Measurements from ENCODE around the gene SRSF12.

Gene SRSF12

GRCh38 chr6:89117211-89118108 is at the start of gene SRSF12:
Gene SRSF12 (minus strand): TSS chr6:89118071. CDS start chr6:89117887, 184 bp downstream.
- peak in 1 of 2 experiments; percentile 3 for DNase-seq

- no peak for DNase-seq
Measured at GRCh38 chr6:89162047-89162371, 44.1 kb upstream of the SRSF12 start.

- no peak for DNase-seq
Measured at GRCh38 chr6:89161326-89162046, 43.6 kb upstream of the SRSF12 start.

- no peak for DNase-seq
Measured at GRCh38 chr6:89160331-89161092, 42.6 kb upstream of the SRSF12 start.

- no peak for DNase-seq
Measured at GRCh38 chr6:89154131-89154530, 36.3 kb upstream of the SRSF12 start.

GRCh38 chr6:89148016-89148750 is 30.3 kb upstream of the SRSF12 start:
- no peak for DNase-seq

GRCh38 chr6:89146718-89147700 is 29.1 kb upstream of the SRSF12 start:
- no peak for DNase-seq

- DNase-seq, result peak in 1 of 2 experiments; percentile 2
Measured at GRCh38 chr6:89145956-89146717, 28.3 kb upstream of the SRSF12 start, which contains the start of gene PM20D2. Gene PM20D2 (plus strand): TSS chr6:89146055. CDS start chr6:89146145, 90 bp downstream.

GRCh38 chr6:89145091-89145955 is 27.5 kb upstream of the SRSF12 start:
- DNase-seq, result peak in 1 of 2 experiments; percentile 9

GRCh38 chr6:89144354-89144906 is 26.6 kb upstream of the SRSF12 start:
- DNase-seq, result no peak

- DNase-seq, result no peak
Measured at GRCh38 chr6:89140347-89141156, 22.7 kb upstream of the SRSF12 start.

GRCh38 chr6:89139509-89140346 is 21.9 kb upstream of the SRSF12 start:
- no peak for DNase-seq

GRCh38 chr6:89138173-89138572 is 20.3 kb upstream of the SRSF12 start:
- DNase-seq, result no peak

GRCh38 chr6:89134723-89135122 is 16.9 kb upstream of the SRSF12 start:
- no peak for DNase-seq

- no peak for DNase-seq
Measured at GRCh38 chr6:89133981-89134380, 16.1 kb upstream of the SRSF12 start.

- no peak for DNase-seq
Measured at GRCh38 chr6:89132057-89132456, 14.2 kb upstream of the SRSF12 start.

GRCh38 chr6:89131599-89131998 is 13.7 kb upstream of the SRSF12 start:
- DNase-seq, result no peak
